ENCODE results near the gene CDC42. TPM values are rescaled to one million over a fixed set of nuclear protein-coding genes. Genes with fewer than 3 reads are reported as not detected.

The CDC42 gene
- total and polyA plus RNA-seq, 7 experiments from 2014 or later, result 186 to 427 (median 305) TPM

- Histone ChIP-seq H3K27ac (ENCODE audit: low read depth, low read length) (no peak overlapping the region), H3K27me3 (ENCODE audit: control insufficient read depth in 2 of 2, insufficient read depth in 2 of 2, low read length in 2 of 2) (no peaks in the 10 kb centered on the region), H3K9me3 (ENCODE audit: control insufficient read depth in 2 of 3, low read length in 3 of 3) (no peaks in the 10 kb centered on the region), H3K4me3 (ENCODE audit: low read length) (no peak overlapping the region), H3K36me3 (ENCODE audit: control insufficient read depth in 2 of 3, insufficient read depth in 3 of 3, low read length in 3 of 3) (peaks cover 0 to 36% (median 0%) of the 10 kb centered on the region in 3 experiments), H3K4me1 (ENCODE audit: control insufficient read depth in 2 of 2, insufficient read depth in 2 of 2, low read length in 2 of 2) (no peaks in the 10 kb centered on the region)
- H3K27ac Mint-ChIP-seq, result peak overlapping the region in 1 of 9 donors; percentile 43
- H3K4me1 Mint-ChIP-seq, result peaks cover 0 to 14% (median 8%) of the 10 kb centered on the region in 7 donors
- CTCF ChIA-PET, result no interaction called here
- no peak overlapping the region for H3K4me3 Mint-ChIP-seq
- no peaks in the 10 kb centered on the region for H3K9me3 Mint-ChIP-seq
- no peak for ATAC-seq
- DNase-seq, result no peak
- intact Hi-C loops (cut with micrococcal nuclease), result no loop called here
- POLR2A ChIA-PET, result no interaction called here
- H3K27me3 Mint-ChIP-seq, result no peaks in the 10 kb centered on the region
- peaks cover 0 to 8% (median 6%) of the 10 kb centered on the region in 5 donors for H3K36me3 Mint-ChIP-seq
Measured at GRCh38 chr1:22121421-22121911, 69.0 kb downstream of the CDC42 start.

GRCh38 chr1:22122273-22123070 lies 70.0 kb downstream of the CDC42 start:
- H3K4me3 Mint-ChIP-seq, result no peak overlapping the region
- H3K4me1 Mint-ChIP-seq, result peaks cover 0 to 7% (median 4%) of the 10 kb centered on the region in 7 donors
- H3K9me3 ChIP-seq (ENCODE audit: control insufficient read depth in 2 of 3, low read length in 3 of 3), result no peaks in the 10 kb centered on the region
- DNase-seq (no peak), ATAC-seq (no peak)
- ChIA-PET CTCF (no interaction called here), POLR2A (no interaction called here)
- no peaks in the 10 kb centered on the region for H3K27me3 ChIP-seq (ENCODE audit: control insufficient read depth in 2 of 2, insufficient read depth in 2 of 2, low read length in 2 of 2)
- H3K4me1 ChIP-seq (ENCODE audit: control insufficient read depth in 2 of 2, insufficient read depth in 2 of 2, low read length in 2 of 2), result no peaks in the 10 kb centered on the region
- intact Hi-C loops (cut with micrococcal nuclease), result no loop called here
- peaks cover 0 to 29% (median 0%) of the 10 kb centered on the region in 3 experiments for H3K36me3 ChIP-seq (ENCODE audit: control insufficient read depth in 2 of 3, insufficient read depth in 3 of 3, low read length in 3 of 3)
- no peak overlapping the region for H3K4me3 ChIP-seq (ENCODE audit: low read length)
- peak overlapping the region in 2 of 9 donors; percentile 43 to 67 for H3K27ac Mint-ChIP-seq
- H3K36me3 Mint-ChIP-seq, result peaks cover 0 to 8% (median 6%) of the 10 kb centered on the region in 5 donors
- no peaks in the 10 kb centered on the region for H3K9me3 Mint-ChIP-seq
- H3K27ac ChIP-seq (ENCODE audit: low read depth, low read length), result no peak overlapping the region
- H3K27me3 Mint-ChIP-seq, result no peaks in the 10 kb centered on the region

- no peak for ATAC-seq
- peaks cover 0 to 1% (median 0%) of the 10 kb centered on the region in 11 donors for H3K9me3 Mint-ChIP-seq
- no peak for DNase-seq
- no peaks in the 10 kb centered on the region for H3K27me3 Mint-ChIP-seq
- Histone ChIP-seq H3K27me3 (ENCODE audit: control insufficient read depth in 2 of 2, insufficient read depth in 2 of 2, low read length in 2 of 2) (no peaks in the 10 kb centered on the region), H3K4me3 (ENCODE audit: low read length) (no peak overlapping the region), H3K4me1 (ENCODE audit: control insufficient read depth in 2 of 2, insufficient read depth in 2 of 2, low read length in 2 of 2) (no peaks in the 10 kb centered on the region), H3K36me3 (ENCODE audit: control insufficient read depth in 2 of 3, insufficient read depth in 3 of 3, low read length in 3 of 3) (peaks cover 0 to 25% (median 0%) of the 10 kb centered on the region in 3 experiments), H3K27ac (ENCODE audit: low read depth, low read length) (no peak overlapping the region), H3K9me3 (ENCODE audit: control insufficient read depth in 2 of 3, low read length in 3 of 3) (no peaks in the 10 kb centered on the region)
- ChIA-PET POLR2A (no interaction called here), CTCF (no interaction called here)
- H3K27ac Mint-ChIP-seq, result no peak overlapping the region
- no peak overlapping the region for H3K4me3 Mint-ChIP-seq
- H3K36me3 Mint-ChIP-seq, result peaks cover 0 to 8% (median 6%) of the 10 kb centered on the region in 5 donors
- intact Hi-C loops (cut with micrococcal nuclease), result no loop called here
- peaks cover 0 to 13% (median 4%) of the 10 kb centered on the region in 7 donors for H3K4me1 Mint-ChIP-seq
Measured at GRCh38 chr1:22123071-22123390, 70.5 kb downstream of the CDC42 start.

- no peaks in the 10 kb centered on the region for H3K27me3 ChIP-seq (ENCODE audit: control insufficient read depth in 2 of 2, insufficient read depth in 2 of 2, low read length in 2 of 2)
- Mint-ChIP-seq H3K4me1 (peaks cover 0 to 10% (median 1%) of the 10 kb centered on the region in 7 donors), H3K9me3 (peaks cover 0 to 1% (median 0%) of the 10 kb centered on the region in 11 donors), H3K4me3 (no peak overlapping the region), H3K27ac (peak overlapping the region in 3 of 9 donors; percentile 38 to 71 (median 64)), H3K36me3 (peaks cover 0 to 5% (median 2%) of the 10 kb centered on the region in 5 donors), H3K27me3 (no peaks in the 10 kb centered on the region)
- DNase-seq (no peak), ATAC-seq (no peak)
- H3K27ac ChIP-seq (ENCODE audit: low read depth, low read length), result no peak overlapping the region
- H3K4me1 ChIP-seq (ENCODE audit: control insufficient read depth in 2 of 2, insufficient read depth in 2 of 2, low read length in 2 of 2), result no peaks in the 10 kb centered on the region
- ChIA-PET POLR2A (no interaction called here), CTCF (no interaction called here)
- H3K9me3 ChIP-seq (ENCODE audit: control insufficient read depth in 2 of 3, low read length in 3 of 3), result no peaks in the 10 kb centered on the region
- no peak overlapping the region for H3K4me3 ChIP-seq (ENCODE audit: low read length)
- intact Hi-C loops (cut with micrococcal nuclease), result no loop called here
- peaks cover 0 to 16% (median 0%) of the 10 kb centered on the region in 3 experiments for H3K36me3 ChIP-seq (ENCODE audit: control insufficient read depth in 2 of 3, insufficient read depth in 3 of 3, low read length in 3 of 3)
Measured at GRCh38 chr1:22123901-22124404, 71.4 kb downstream of the CDC42 start.

- Mint-ChIP-seq H3K4me3 (no peak overlapping the region), H3K36me3 (no peaks in the 10 kb centered on the region), H3K9me3 (peaks cover 0 to 1% (median 0%) of the 10 kb centered on the region in 11 donors), H3K4me1 (peaks cover 0 to 8% (median 0%) of the 10 kb centered on the region in 7 donors), H3K27me3 (no peaks in the 10 kb centered on the region), H3K27ac (peak overlapping the region in 1 of 9 donors; percentile 71)
- no peak for DNase-seq
- Histone ChIP-seq H3K27ac (ENCODE audit: low read depth, low read length) (no peak overlapping the region), H3K9me3 (ENCODE audit: control insufficient read depth in 2 of 3, low read length in 3 of 3) (no peaks in the 10 kb centered on the region), H3K36me3 (ENCODE audit: control insufficient read depth in 2 of 3, insufficient read depth in 3 of 3, low read length in 3 of 3) (peaks cover 0 to 8% (median 0%) of the 10 kb centered on the region in 3 experiments), H3K4me3 (ENCODE audit: low read length) (no peak overlapping the region), H3K4me1 (ENCODE audit: control insufficient read depth in 2 of 2, insufficient read depth in 2 of 2, low read length in 2 of 2) (no peaks in the 10 kb centered on the region), H3K27me3 (ENCODE audit: control insufficient read depth in 2 of 2, insufficient read depth in 2 of 2, low read length in 2 of 2) (no peaks in the 10 kb centered on the region)
- ChIA-PET CTCF (no interaction called here), POLR2A (no interaction called here)
- ATAC-seq, result no peak
- intact Hi-C loops (cut with micrococcal nuclease), result no loop called here
Measured at GRCh38 chr1:22124592-22125229, 72.2 kb downstream of the CDC42 start.

GRCh38 chr1:22126531-22126930 lies 74.0 kb downstream of the CDC42 start:
- Histone ChIP-seq H3K36me3 (ENCODE audit: control insufficient read depth in 2 of 3, insufficient read depth in 3 of 3, low read length in 3 of 3) (no peaks in the 10 kb centered on the region), H3K9me3 (ENCODE audit: control insufficient read depth in 2 of 3, low read length in 3 of 3) (no peaks in the 10 kb centered on the region), H3K4me1 (ENCODE audit: control insufficient read depth in 2 of 2, insufficient read depth in 2 of 2, low read length in 2 of 2) (no peaks in the 10 kb centered on the region), H3K27me3 (ENCODE audit: control insufficient read depth in 2 of 2, insufficient read depth in 2 of 2, low read length in 2 of 2) (no peaks in the 10 kb centered on the region), H3K4me3 (ENCODE audit: low read length) (no peak overlapping the region), H3K27ac (ENCODE audit: low read depth, low read length) (no peak overlapping the region)
- ChIA-PET CTCF (no interaction called here), POLR2A (no interaction called here)
- H3K27ac Mint-ChIP-seq, result no peak overlapping the region
- no peak overlapping the region for H3K4me3 Mint-ChIP-seq
- H3K9me3 Mint-ChIP-seq, result peaks cover 0 to 1% (median 0%) of the 10 kb centered on the region in 11 donors
- no peaks in the 10 kb centered on the region for H3K36me3 Mint-ChIP-seq
- intact Hi-C loops (cut with micrococcal nuclease), result no loop called here
- DNase-seq (no peak), ATAC-seq (no peak)
- peaks cover 0 to 8% (median 0%) of the 10 kb centered on the region in 7 donors for H3K4me1 Mint-ChIP-seq
- H3K27me3 Mint-ChIP-seq, result no peaks in the 10 kb centered on the region

Data from naive thymus-derived CD4-positive, alpha-beta T cell (primary cell).